ENCODE results near the gene KDR.

KDR gene

GRCh38 chr4:55075823-55076716, 49.3 kb downstream of the KDR start:
- no peak for DNase-seq (ENCODE audit: low spot score in 2 of 2)
- Mint-ChIP-seq H3K9me3 (no peaks in the 10 kb centered on the region), H3K4me3 (no peak overlapping the region), H3K4me1 (peaks cover 9% of the 10 kb centered on the region), H3K36me3 (no peaks in the 10 kb centered on the region), H3K27ac (no peak overlapping the region)
- peak; percentile 47 for ATAC-seq

GRCh38 chr4:55075376-55075775, 50.0 kb downstream of the KDR start:
- H3K9me3 Mint-ChIP-seq = no peaks in the 10 kb centered on the region
- ATAC-seq (no peak), DNase-seq (ENCODE audit: low spot score in 2 of 2) (no peak)
- peaks cover 9% of the 10 kb centered on the region for H3K4me1 Mint-ChIP-seq
- H3K36me3 Mint-ChIP-seq = no peaks in the 10 kb centered on the region
- no peak overlapping the region for H3K4me3 Mint-ChIP-seq
- no peak overlapping the region for H3K27ac Mint-ChIP-seq

GRCh38 chr4:55074386-55074785, 51.0 kb downstream of the KDR start:
- no peaks in the 10 kb centered on the region for H3K9me3 Mint-ChIP-seq
- DNase-seq (ENCODE audit: low spot score in 2 of 2) = no peak
- no peak overlapping the region for H3K4me3 Mint-ChIP-seq

GRCh38 chr4:55071951-55072350, 53.4 kb downstream of the KDR start:
- DNase-seq (ENCODE audit: low spot score in 2 of 2) (no peak), ATAC-seq (no peak)
- Mint-ChIP-seq H3K4me3 (no peak overlapping the region), H3K4me1 (peaks cover 9% of the 10 kb centered on the region), H3K36me3 (no peaks in the 10 kb centered on the region), H3K27ac (no peak overlapping the region), H3K9me3 (no peaks in the 10 kb centered on the region)

More at GRCh38 chr4:55074386-55074785, 51.0 kb downstream of the KDR start:
- ATAC-seq = no peak
- Mint-ChIP-seq H3K27ac (no peak overlapping the region), H3K36me3 (no peaks in the 10 kb centered on the region), H3K4me1 (peaks cover 9% of the 10 kb centered on the region)

- Mint-ChIP-seq H3K4me3 (no peak overlapping the region), H3K4me1 (no peaks in the 10 kb centered on the region), H3K9me3 (no peaks in the 10 kb centered on the region), H3K27ac (no peak overlapping the region), H3K36me3 (no peaks in the 10 kb centered on the region)
- ATAC-seq = no peak
- no peak for DNase-seq (ENCODE audit: low spot score in 2 of 2)
Observed at GRCh38 chr4:55069248-55069647, 56.1 kb downstream of the KDR start.

GRCh38 chr4:55068522-55068921, 56.9 kb downstream of the KDR start:
- Mint-ChIP-seq H3K4me1 (no peaks in the 10 kb centered on the region), H3K9me3 (no peaks in the 10 kb centered on the region), H3K27ac (no peak overlapping the region), H3K36me3 (no peaks in the 10 kb centered on the region), H3K4me3 (no peak overlapping the region)
- DNase-seq (ENCODE audit: low spot score in 2 of 2) = no peak
- no peak for ATAC-seq

GRCh38 chr4:55066018-55066417, 59.4 kb downstream of the KDR start:
- no peak for DNase-seq (ENCODE audit: low spot score in 2 of 2)
- Mint-ChIP-seq H3K4me3 (no peak overlapping the region), H3K27ac (no peak overlapping the region), H3K4me1 (no peaks in the 10 kb centered on the region), H3K9me3 (no peaks in the 10 kb centered on the region), H3K36me3 (no peaks in the 10 kb centered on the region)
- ATAC-seq = no peak

- Mint-ChIP-seq H3K36me3 (no peaks in the 10 kb centered on the region), H3K4me1 (no peaks in the 10 kb centered on the region), H3K9me3 (peaks cover 3% of the 10 kb centered on the region), H3K27ac (no peak overlapping the region), H3K4me3 (no peak overlapping the region)
- ATAC-seq (no peak), DNase-seq (ENCODE audit: low spot score in 2 of 2) (no peak)
Observed at GRCh38 chr4:55055529-55055928, 69.9 kb downstream of the KDR start.

GRCh38 chr4:55051532-55051931, 73.9 kb downstream of the KDR start:
- peaks cover 3% of the 10 kb centered on the region for H3K9me3 Mint-ChIP-seq

GRCh38 chr4:55050418-55050950, 74.9 kb downstream of the KDR start:
- Mint-ChIP-seq H3K9me3 (peaks cover 3% of the 10 kb centered on the region), H3K4me3 (no peak overlapping the region), H3K27ac (no peak overlapping the region), H3K36me3 (no peaks in the 10 kb centered on the region), H3K4me1 (no peaks in the 10 kb centered on the region)
- no peak for DNase-seq (ENCODE audit: low spot score in 2 of 2)
- ATAC-seq = no peak

More at GRCh38 chr4:55051532-55051931, 73.9 kb downstream of the KDR start:
- no peak overlapping the region for H3K4me3 Mint-ChIP-seq
- H3K27ac Mint-ChIP-seq = no peak overlapping the region
- no peak for DNase-seq (ENCODE audit: low spot score in 2 of 2)
- ATAC-seq = no peak
- H3K36me3 Mint-ChIP-seq = no peaks in the 10 kb centered on the region
- no peaks in the 10 kb centered on the region for H3K4me1 Mint-ChIP-seq

- H3K36me3 Mint-ChIP-seq = no peaks in the 10 kb centered on the region
- no peak for ATAC-seq
- no peak for DNase-seq (ENCODE audit: low spot score in 2 of 2)
- peaks cover 3% of the 10 kb centered on the region for H3K9me3 Mint-ChIP-seq
- no peak overlapping the region for H3K27ac Mint-ChIP-seq
- no peak overlapping the region for H3K4me3 Mint-ChIP-seq
- H3K4me1 Mint-ChIP-seq = no peaks in the 10 kb centered on the region
Observed at GRCh38 chr4:55038176-55038890, 87.1 kb downstream of the KDR start.

GRCh38 chr4:55037728-55038127, 87.7 kb downstream of the KDR start:
- no peaks in the 10 kb centered on the region for H3K36me3 Mint-ChIP-seq
- DNase-seq (ENCODE audit: low spot score in 2 of 2) = no peak
- ATAC-seq = no peak
- H3K27ac Mint-ChIP-seq = no peak overlapping the region
- peaks cover 3% of the 10 kb centered on the region for H3K9me3 Mint-ChIP-seq
- H3K4me1 Mint-ChIP-seq = no peaks in the 10 kb centered on the region
- no peak overlapping the region for H3K4me3 Mint-ChIP-seq

GRCh38 chr4:55036405-55036804, 89.0 kb downstream of the KDR start:
- DNase-seq (ENCODE audit: low spot score in 2 of 2) (no peak), ATAC-seq (peak; percentile 26)
- Mint-ChIP-seq H3K9me3 (no peaks in the 10 kb centered on the region), H3K27ac (no peak overlapping the region), H3K4me1 (no peaks in the 10 kb centered on the region), H3K4me3 (no peak overlapping the region), H3K36me3 (no peaks in the 10 kb centered on the region)

- Mint-ChIP-seq H3K27ac (no peak overlapping the region), H3K4me1 (no peaks in the 10 kb centered on the region), H3K4me3 (no peak overlapping the region), H3K36me3 (no peaks in the 10 kb centered on the region), H3K9me3 (no peaks in the 10 kb centered on the region)
- ATAC-seq (no peak), DNase-seq (ENCODE audit: low spot score in 2 of 2) (no peak)
Observed at GRCh38 chr4:55035892-55036291, 89.5 kb downstream of the KDR start.

GRCh38 chr4:55033296-55033695, 92.1 kb downstream of the KDR start:
- H3K4me1 Mint-ChIP-seq = no peaks in the 10 kb centered on the region
- ATAC-seq (no peak), DNase-seq (ENCODE audit: low spot score in 2 of 2) (no peak)
- no peaks in the 10 kb centered on the region for H3K36me3 Mint-ChIP-seq
- no peak overlapping the region for H3K4me3 Mint-ChIP-seq
- no peaks in the 10 kb centered on the region for H3K9me3 Mint-ChIP-seq
- no peak overlapping the region for H3K27ac Mint-ChIP-seq

- Mint-ChIP-seq H3K27ac (no peak overlapping the region), H3K4me1 (no peaks in the 10 kb centered on the region), H3K9me3 (no peaks in the 10 kb centered on the region), H3K36me3 (no peaks in the 10 kb centered on the region), H3K4me3 (no peak overlapping the region)
- DNase-seq (ENCODE audit: low spot score in 2 of 2) (no peak), ATAC-seq (no peak)
Observed at GRCh38 chr4:55032788-55033187, 92.6 kb downstream of the KDR start.

Data from stimulated activated effector memory CD8-positive, alpha-beta T cell treated with anti-CD3 and anti-CD28 coated beads, Interleukin-12 subunit alpha, Interleukin-12 subunit beta, amount 100 ng/mL, for 72 hours (primary cell).